H1 (cell line): ENCODE results near the gene MRPS10. TPM values are rescaled to one million over a fixed set of nuclear protein-coding genes. Genes with fewer than 3 reads are reported as not detected.

Experiments used
- CTCF ChIA-PET: fragments of 300-600 bp; sonication (Branson Sonifier 250); formaldehyde crosslinking; loops from one replicate; lab custom pipeline; 2021; ENCODE audit not compliant: partially characterized antibody; lab: Charles Lee
- POLR2A ChIA-PET: fragments of 300-600 bp; sonication (Branson Sonifier 250); formaldehyde crosslinking; loops from one replicate; lab custom pipeline; 2021; ENCODE audit warnings: inconsistent platforms; ENCODE audit not compliant: partially characterized antibody; lab: Charles Lee
- DNase-seq, 2 experiments: peaks; one replicate each; pipeline versions ENCODE4 v3.0.0 to v3.0.0-alpha.2; 2010 to 2022; ENCODE audit warnings: low spot score in 2 of 2, low read depth in 1 of 2, mixed read lengths in 1 of 2
- FAIRE-seq: peaks from 2 replicates; lab custom pipeline; 2011; peaks lifted over from hg19 to GRCh38; lab: Jason Lieb, UNC
- H2AFZ ChIP-seq: 2 replicates; pipeline ENCODE4 v1.8.1; 2012; ENCODE audit warnings: low read length, inconsistent platforms
- H2AK5ac ChIP-seq: 2 replicates; pipeline ENCODE4 v1.6.1; 2013; ENCODE audit warnings: low read depth, low read length
- H2BK120ac ChIP-seq: replicated peaks from 2 replicates; pipeline ENCODE3; 2013; ENCODE audit warnings: low read depth, low read length, inconsistent platforms
- H2BK12ac ChIP-seq: 2 replicates; pipeline ENCODE4 v1.6.1; 2013; ENCODE audit warnings: low read depth, low read length
- H2BK15ac ChIP-seq: 2 replicates; pipeline ENCODE4 v1.6.1; 2013; ENCODE audit warnings: low read length
- H2BK20ac ChIP-seq: 2 replicates; pipeline ENCODE4 v1.6.1; 2013; ENCODE audit warnings: low read length
- H2BK5ac ChIP-seq: 2 replicates; pipeline ENCODE4 v1.6.1; 2013; ENCODE audit warnings: low read depth, low read length
- H3K14ac ChIP-seq: 2 replicates; pipeline ENCODE4 v1.6.1; 2013; ENCODE audit warnings: inconsistent platforms; ENCODE audit not compliant: insufficient read length
- H3K18ac ChIP-seq: 2 replicates; pipeline ENCODE4 v1.6.1; 2013; ENCODE audit warnings: low read length; ENCODE audit errors: extremely low read depth
- H3K23ac ChIP-seq: 2 replicates; pipeline ENCODE4 v1.6.1; 2013; ENCODE audit warnings: inconsistent platforms; ENCODE audit not compliant: insufficient read length
- H3K23me2 ChIP-seq: 2 replicates; pipeline ENCODE4 v1.6.1; 2013; ENCODE audit warnings: low read depth, low read length
- H3K27ac ChIP-seq: 2 replicates; pipeline ENCODE4 v1.6.1; 2011; ENCODE audit warnings: low read depth, low read length, inconsistent platforms
- H3K27me3 ChIP-seq, 4 experiments: replicated peaks in 1 of 4; 1 replicate in 1 of 4; 2 replicates in 3 of 4; pipeline versions ENCODE4 v1.6.1 to v1.8.1; 2011 to 2013; ENCODE audit warnings: low read length in 3 of 4, mild to moderate bottlenecking in 3 of 4, inconsistent platforms in 2 of 4, mixed read lengths in 2 of 4, moderate library complexity in 1 of 4; ENCODE audit not compliant: control insufficient read depth in 3 of 4, insufficient read depth in 3 of 4; ENCODE audit errors: extremely low read depth in 1 of 4
- H3K36me3 ChIP-seq, 4 experiments: 2 replicates each; pipeline versions ENCODE4 v1.6.1 to v1.8.1; 2011 to 2013; ENCODE audit warnings: mild to moderate bottlenecking in 4 of 4, low read length in 3 of 4, moderate library complexity in 2 of 4, control low read depth in 1 of 4, inconsistent platforms in 1 of 4; ENCODE audit not compliant: insufficient read depth in 4 of 4, control insufficient read depth in 2 of 4
- H3K4ac ChIP-seq: replicated peaks from 2 replicates; pipeline ENCODE3; 2013; ENCODE audit warnings: low read length, low read depth, mixed read lengths, inconsistent platforms; ENCODE audit not compliant: insufficient read length
- H3K4me1 ChIP-seq, 4 experiments: replicated peaks in 1 of 4; 1 replicate in 1 of 4; 2 replicates in 3 of 4; pipeline versions ENCODE4 v1.6.1 to v1.8.1; 2011 to 2013; ENCODE audit warnings: low read length in 3 of 4, inconsistent platforms in 2 of 4, mixed read lengths in 1 of 4; ENCODE audit not compliant: insufficient read depth in 4 of 4, control insufficient read depth in 3 of 4
- H3K4me2 ChIP-seq, 2 experiments: 2 replicates each; pipeline versions ENCODE4 v1.6.1 to v1.8.1; 2011 to 2013; ENCODE audit warnings: low read depth in 2 of 2, low read length in 2 of 2, control low read depth in 1 of 2, inconsistent platforms in 1 of 2, mild to moderate bottlenecking in 1 of 2; ENCODE audit not compliant: insufficient read depth in 1 of 2
- H3K4me3 ChIP-seq, 4 experiments: fragments of 200-600, 300-600 bp in 1 of 4; sonication (generic), shearing (Covaris generic), sonication (Bioruptor Twin) in 1 of 4; 2 replicates each; pipeline versions ENCODE4 v1.5.1 to v1.8.1; 2011 to 2016; ENCODE audit warnings: low read length in 4 of 4, low read depth in 3 of 4, control low read depth in 2 of 4, inconsistent platforms in 2 of 4, mild to moderate bottlenecking in 2 of 4, mixed read lengths in 1 of 4, moderate library complexity in 1 of 4; ENCODE audit not compliant: insufficient read depth in 2 of 4; ENCODE audit errors: extremely low read depth in 1 of 4
- H3K56ac ChIP-seq: replicated peaks from 2 replicates; pipeline ENCODE3; 2013; ENCODE audit warnings: low read depth, mild to moderate bottlenecking, mixed read lengths, low read length, inconsistent platforms; ENCODE audit not compliant: insufficient read length
- H3K79me1 ChIP-seq: 2 replicates; pipeline ENCODE4 v1.6.1; 2013; ENCODE audit warnings: low read depth, low read length, control low read depth
- H3K79me2 ChIP-seq, 2 experiments: 2 replicates each; pipeline versions ENCODE4 v1.6.1 to v1.8.1; 2012 to 2013; ENCODE audit warnings: low read length in 2 of 2, mild to moderate bottlenecking in 2 of 2, inconsistent platforms in 1 of 2; ENCODE audit not compliant: insufficient read depth in 2 of 2, control insufficient read depth in 1 of 2
- H3K9ac ChIP-seq, 4 experiments: replicated peaks in 1 of 4; 1 replicate in 1 of 4; 2 replicates in 3 of 4; pipeline versions ENCODE4 v1.6.1 to v1.8.1; 2011 to 2013; ENCODE audit warnings: low read depth in 3 of 4, low read length in 3 of 4, control low read depth in 2 of 4, mild to moderate bottlenecking in 2 of 4, moderate library complexity in 2 of 4, inconsistent platforms in 1 of 4; ENCODE audit errors: extremely low read depth in 1 of 4
- H3K9me3 ChIP-seq, 2 experiments: 2 replicates each; pipeline versions ENCODE4 v1.6.1 to v1.8.1; 2012 to 2013; ENCODE audit warnings: mild to moderate bottlenecking in 2 of 2, moderate library complexity in 2 of 2, control low read depth in 1 of 2, inconsistent platforms in 1 of 2, low read depth in 1 of 2, low read length in 1 of 2, mixed read lengths in 1 of 2; ENCODE audit not compliant: insufficient read depth in 2 of 2
- H4K20me1 ChIP-seq, 2 experiments: replicated peaks in 1 of 2; 2 replicates each; pipeline versions ENCODE3 to v1.8.1; 2011 to 2013; ENCODE audit warnings: inconsistent platforms in 2 of 2, low read length in 2 of 2, mild to moderate bottlenecking in 1 of 2; ENCODE audit not compliant: insufficient read depth in 2 of 2, control insufficient read depth in 1 of 2
- H4K5ac ChIP-seq: 2 replicates; pipeline ENCODE4 v1.6.1; 2013; ENCODE audit warnings: low read length, low read depth, mixed read lengths, inconsistent platforms; ENCODE audit not compliant: insufficient read length
- H4K8ac ChIP-seq: 2 replicates; pipeline ENCODE4 v1.8.0; 2013; ENCODE audit warnings: mild to moderate bottlenecking, moderate library complexity, low read length, inconsistent platforms; ENCODE audit not compliant: insufficient read depth; ENCODE audit errors: extremely low read depth
- H4K91ac ChIP-seq: replicated peaks from 2 replicates; pipeline ENCODE3; 2013; ENCODE audit warnings: low read length, mixed read lengths, inconsistent platforms; ENCODE audit not compliant: insufficient read length
- BACH1 ChIP-seq: IDR thresholded peaks from 2 replicates; pipeline ENCODE4 v1.6.1; 2012; ENCODE audit warnings: low read length, improper control_type of control experiment
- RAD21 ChIP-seq, 2 experiments: IDR thresholded peaks in 1 of 2; conservative IDR thresholded peaks in 1 of 2; 2 replicates each; pipeline ENCODE4 v1.6.1; 2011; ENCODE audit warnings: low read depth in 2 of 2, low read length in 2 of 2, improper control_type of control experiment in 1 of 2, inconsistent platforms in 1 of 2, mild to moderate bottlenecking in 1 of 2, moderate library complexity in 1 of 2
- WGBS, 2 experiments: shearing (Covaris generic) in 1 of 2; methylation state at CpG; one replicate each; pipeline versions ENCODE4 v1.1.6 to v1.1.7; 2013 to 2015; ENCODE audit warnings: low lambda C conversion rate in 2 of 2, mixed read lengths in 2 of 2, inconsistent platforms in 1 of 2, low coverage in 1 of 2, missing lambda C conversion rate in 1 of 2; ENCODE audit not compliant: insufficient replicate concordance in 2 of 2, insufficient coverage in 1 of 2, insufficient read length in 1 of 2; ENCODE audit errors: extremely low coverage in 1 of 2, missing lambda C conversion rate in 1 of 2; 5-methylcytosine and 5-hydroxymethylcytosine counted together
- polyA plus RNA-seq, 7 experiments: library from polyadenylated mRNA; depleted of rRNA in 3 of 7; stranded (reverse) in 5 of 7; unstranded in 2 of 7; fragments of >200 nt in 5 of 7; fragments of 200-250 nt in 2 of 7; gene quantifications; 1 replicate in 5 of 7; 2 replicates in 1 of 7; 4 replicates in 1 of 7; pipeline versions ENCODE4 v1.2.1 to v1.2.3, GENCODE V29; 2011 to 2013; ENCODE audit warnings: missing spikeins in 2 of 7, mixed read lengths in 2 of 7
- total RNA-seq: library from RNA; stranded (reverse); fragmentation: NEBNext Ultra II Directional; extraction: Animal tissue kit (Norgen Biotek cat#: 25700); gene quantifications from 2 replicates; pipeline ENCODE4 v1.2.1, GENCODE V29; 2021
- TF ChIP-seq, protein P1 (sequence below), 3 experiments: IDR thresholded peaks; 1 replicate in 2 of 3; 2 replicates in 1 of 3; pipeline versions ENCODE4 v1.5.1 to v1.6.1; 2011; ENCODE audit warnings: low read length in 3 of 3, mild to moderate bottlenecking in 3 of 3, inconsistent platforms in 2 of 3, low read depth in 1 of 3, moderate library complexity in 1 of 3; ENCODE audit not compliant: insufficient read depth in 1 of 3; ENCODE audit errors: control extremely low read depth in 1 of 3

The MRPS10 gene
- total and polyA plus RNA-seq, 2 of the 8 experiments (the other 6 are each of a cell fraction or from before 2014, with no cell fraction given), result 20.5 to 33.6 TPM

- CTCF ChIA-PET, result interaction anchor here (0.5 to 5.2 kb wide), 20 partner anchors 9 to 376 kb away, joined by 3 to 52 read pairs (median 4); partner anchors contain the start of genes GUCA1B and MRPS10
- H3K23ac ChIP-seq, result no peak overlapping the region
- no peaks in the 10 kb centered on the region for H3K79me1 ChIP-seq
- no peaks in the 10 kb centered on the region for H3K79me2 ChIP-seq
- no peak overlapping the region for H4K8ac ChIP-seq
- no peak overlapping the region for H2AFZ ChIP-seq
- no peak overlapping the region for H2BK12ac ChIP-seq
- H4K20me1 ChIP-seq, result no peaks in the 10 kb centered on the region
- H2BK5ac ChIP-seq, result no peak overlapping the region
- H3K4me3 ChIP-seq, result no peak overlapping the region
- DNase-seq (no peak), FAIRE-seq (no peak)
- 82% methylated on average over 8 of the region's 8 CpGs; no CpG with 5 or more reads in 1 of the 2 experiments for WGBS, 2 experiments
- no peak overlapping the region for H3K18ac ChIP-seq
- H3K4ac ChIP-seq, result no peak overlapping the region
- no peak overlapping the region for H2BK15ac ChIP-seq
- no peak overlapping the region for H3K4me2 ChIP-seq
- H2BK120ac ChIP-seq, result no peak overlapping the region
- H3K14ac ChIP-seq, result no peak overlapping the region
- H3K23me2 ChIP-seq, result no peaks in the 10 kb centered on the region
- TF ChIP-seq BACH1, result no peak
- TF ChIP-seq, protein P1, sequence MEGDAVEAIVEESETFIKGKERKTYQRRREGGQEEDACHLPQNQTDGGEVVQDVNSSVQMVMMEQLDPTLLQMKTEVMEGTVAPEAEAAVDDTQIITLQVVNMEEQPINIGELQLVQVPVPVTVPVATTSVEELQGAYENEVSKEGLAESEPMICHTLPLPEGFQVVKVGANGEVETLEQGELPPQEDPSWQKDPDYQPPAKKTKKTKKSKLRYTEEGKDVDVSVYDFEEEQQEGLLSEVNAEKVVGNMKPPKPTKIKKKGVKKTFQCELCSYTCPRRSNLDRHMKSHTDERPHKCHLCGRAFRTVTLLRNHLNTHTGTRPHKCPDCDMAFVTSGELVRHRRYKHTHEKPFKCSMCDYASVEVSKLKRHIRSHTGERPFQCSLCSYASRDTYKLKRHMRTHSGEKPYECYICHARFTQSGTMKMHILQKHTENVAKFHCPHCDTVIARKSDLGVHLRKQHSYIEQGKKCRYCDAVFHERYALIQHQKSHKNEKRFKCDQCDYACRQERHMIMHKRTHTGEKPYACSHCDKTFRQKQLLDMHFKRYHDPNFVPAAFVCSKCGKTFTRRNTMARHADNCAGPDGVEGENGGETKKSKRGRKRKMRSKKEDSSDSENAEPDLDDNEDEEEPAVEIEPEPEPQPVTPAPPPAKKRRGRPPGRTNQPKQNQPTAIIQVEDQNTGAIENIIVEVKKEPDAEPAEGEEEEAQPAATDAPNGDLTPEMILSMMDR (IDR thresholded peaks at IDR 0.05; ENCODE audit: control extremely low read depth in 1 of 3, insufficient read depth in 1 of 3, low read depth in 1 of 3, low read length in 3 of 3), result peak; percentile 2 to 46 (median 45)
- TF ChIP-seq RAD21 (IDR thresholded peaks at IDR 0.05 in 1 of 2, conservative IDR thresholded peaks at IDR 0.05 in 1 of 2; ENCODE audit: low read depth in 2 of 2, low read length in 2 of 2), result peak; percentile 35 to 50
- TF ChIP-seq, all 59 proteins: peak for 2
- H2AK5ac ChIP-seq, result no peak overlapping the region
- no peak overlapping the region for H4K91ac ChIP-seq
- no peak overlapping the region for H2BK20ac ChIP-seq
- H3K4me1 ChIP-seq, result no peaks in the 10 kb centered on the region
- H3K9ac ChIP-seq, result no peak overlapping the region
- H4K5ac ChIP-seq, result no peak overlapping the region
- H3K27me3 ChIP-seq, result no peaks in the 10 kb centered on the region
- no peak overlapping the region for H3K56ac ChIP-seq
- POLR2A ChIA-PET, result interaction anchor here (0.7 to 1.5 kb wide), 4 partner anchors 8 to 566 kb away, joined by 3 to 4 read pairs (median 3); no protein-coding TSS in a partner anchor
- H3K9me3 ChIP-seq, result no peaks in the 10 kb centered on the region
- H3K27ac ChIP-seq, result no peak overlapping the region
- H3K36me3 ChIP-seq, result peaks cover 0 to 41% (median 17%) of the 10 kb centered on the region in 4 experiments; a peak in 6 of 8 replicates
These were observed 13.0 kb upstream of the MRPS10 start for GRCh38 chr6:42230345-42231321.
